Stomach (tissue), 4 donors: ENCODE results near the gene CHD3.

Experiments used
- EP300 ChIP-seq: sonication (generic); formaldehyde crosslinking; IDR thresholded peaks from one replicate; pipeline ENCODE4 v1.6.1; 2017; ENCODE audit warnings: antibody characterized with exemption
- POLR2A ChIP-seq, 4 donors: fragments of 450-650 bp; IDR thresholded peaks; one replicate each; pipeline ENCODE4 v1.6.1; 2016; ENCODE audit warnings: antibody characterized with exemption in 4 of 4, control low read depth in 2 of 4, mild to moderate bottlenecking in 1 of 4, moderate library complexity in 1 of 4
- POLR2AphosphoS5 ChIP-seq, 3 donors: sonication (generic); formaldehyde crosslinking; IDR thresholded peaks; one replicate each; pipeline ENCODE4 v1.6.1; 2016; ENCODE audit warnings: antibody characterized with exemption in 3 of 3
- TF ChIP-seq, protein P1 (sequence below), 7 experiments: fragments of 450-650 bp in 4 of 7; fragments of 200-600 bp in 3 of 7; sonication (generic) in 3 of 7; IDR thresholded peaks; one replicate each; pipeline ENCODE4 v1.5.1; 2016 to 2019; ENCODE audit warnings: antibody characterized with exemption in 7 of 7, control low read depth in 2 of 7, mild to moderate bottlenecking in 1 of 7

DNA sequence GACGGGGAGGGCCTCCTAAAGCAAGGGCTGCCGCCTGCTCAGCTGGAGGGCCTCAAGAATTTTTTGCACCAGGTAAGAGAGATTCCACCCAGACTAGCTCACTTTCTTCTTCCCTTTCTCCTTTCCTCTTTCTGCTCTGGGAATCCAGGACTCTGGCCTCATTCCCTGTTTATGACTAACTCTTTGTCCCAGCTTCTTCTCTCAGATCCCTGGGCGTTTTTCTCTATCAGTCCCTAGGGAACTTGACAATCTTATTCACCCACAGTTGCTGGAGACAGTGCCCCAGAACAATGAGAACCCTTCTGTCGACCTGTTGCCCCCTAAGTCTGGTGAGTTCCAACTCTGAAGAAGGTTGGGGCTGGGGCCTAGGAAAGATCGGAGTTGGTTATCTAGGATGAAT, 59.1 kb downstream of the CHD3 start:
- TF ChIP-seq, protein P1, sequence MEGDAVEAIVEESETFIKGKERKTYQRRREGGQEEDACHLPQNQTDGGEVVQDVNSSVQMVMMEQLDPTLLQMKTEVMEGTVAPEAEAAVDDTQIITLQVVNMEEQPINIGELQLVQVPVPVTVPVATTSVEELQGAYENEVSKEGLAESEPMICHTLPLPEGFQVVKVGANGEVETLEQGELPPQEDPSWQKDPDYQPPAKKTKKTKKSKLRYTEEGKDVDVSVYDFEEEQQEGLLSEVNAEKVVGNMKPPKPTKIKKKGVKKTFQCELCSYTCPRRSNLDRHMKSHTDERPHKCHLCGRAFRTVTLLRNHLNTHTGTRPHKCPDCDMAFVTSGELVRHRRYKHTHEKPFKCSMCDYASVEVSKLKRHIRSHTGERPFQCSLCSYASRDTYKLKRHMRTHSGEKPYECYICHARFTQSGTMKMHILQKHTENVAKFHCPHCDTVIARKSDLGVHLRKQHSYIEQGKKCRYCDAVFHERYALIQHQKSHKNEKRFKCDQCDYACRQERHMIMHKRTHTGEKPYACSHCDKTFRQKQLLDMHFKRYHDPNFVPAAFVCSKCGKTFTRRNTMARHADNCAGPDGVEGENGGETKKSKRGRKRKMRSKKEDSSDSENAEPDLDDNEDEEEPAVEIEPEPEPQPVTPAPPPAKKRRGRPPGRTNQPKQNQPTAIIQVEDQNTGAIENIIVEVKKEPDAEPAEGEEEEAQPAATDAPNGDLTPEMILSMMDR (IDR thresholded peaks at IDR 0.05): no peak
- TF ChIP-seq POLR2A (IDR thresholded peaks at IDR 0.05): no peak
- TF ChIP-seq POLR2AphosphoS5 (IDR thresholded peaks at IDR 0.05): no peak
- TF ChIP-seq EP300: no peak
